NOMO-1 (cell line): ENCODE results near the gene ABCA8.
A peak's percentile ranks its signal among the peaks of the same experiment; 100 is the strongest.

Source experiments
- DNase-seq, 2 experiments: peaks; one replicate each; lab custom pipeline; 2025; ENCODE audit not compliant: unreplicated experiment in 2 of 2; lab: John Stamatoyannopoulos, UW

ABCA8 gene

DNA sequence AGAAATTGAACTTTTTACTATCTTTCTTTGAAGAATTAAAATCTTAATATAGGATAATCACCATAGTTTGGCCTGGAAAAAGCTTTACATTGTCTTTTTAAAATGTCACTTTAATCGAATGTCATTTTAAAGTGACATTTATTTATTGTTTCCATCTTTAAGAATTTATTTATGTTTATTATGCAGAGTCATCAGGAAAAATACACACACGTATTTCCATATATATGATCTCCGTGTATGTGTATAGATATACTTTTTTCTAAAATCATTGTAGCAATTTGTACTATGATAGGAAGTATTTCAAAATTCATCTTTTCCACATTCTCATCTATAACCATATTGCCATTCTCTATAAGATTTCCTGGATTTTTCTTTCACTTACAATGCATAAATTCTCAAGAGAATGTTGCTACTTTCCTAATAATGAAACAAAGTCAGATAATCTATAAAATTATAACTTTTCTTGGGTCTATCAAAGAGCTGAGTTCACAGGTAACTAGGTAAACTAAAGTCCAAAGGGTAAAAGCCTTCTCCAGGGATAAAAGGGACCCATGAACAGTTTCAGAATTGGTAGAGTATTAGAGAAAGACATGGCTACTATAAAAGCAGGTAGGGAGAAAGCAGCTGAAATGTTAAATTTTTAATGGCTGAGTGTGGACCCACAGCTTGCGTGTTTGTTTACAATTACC is 11.9 kb downstream of the ABCA8 start:
- no peak for DNase-seq

DNA sequence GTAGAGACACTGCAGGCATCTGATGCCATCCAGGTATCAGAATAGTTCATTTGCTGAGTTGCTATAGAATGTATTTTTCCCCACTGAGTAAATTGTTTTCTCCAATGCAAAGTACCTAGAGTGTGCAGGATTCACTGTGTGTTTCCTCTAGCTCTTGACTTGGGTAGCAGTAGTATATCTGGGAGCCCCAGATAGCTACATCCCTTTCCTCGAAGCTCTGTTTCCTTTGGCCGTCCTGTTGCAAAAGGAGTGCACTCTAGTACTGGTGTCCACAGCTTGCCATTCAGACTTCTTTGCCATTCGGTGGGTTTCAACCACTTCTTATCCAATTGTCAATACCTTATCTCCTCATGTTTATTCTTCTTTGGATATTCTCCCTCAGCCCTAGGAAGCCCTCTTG is 12.8 kb downstream of the ABCA8 start:
- DNase-seq = no peak

DNA sequence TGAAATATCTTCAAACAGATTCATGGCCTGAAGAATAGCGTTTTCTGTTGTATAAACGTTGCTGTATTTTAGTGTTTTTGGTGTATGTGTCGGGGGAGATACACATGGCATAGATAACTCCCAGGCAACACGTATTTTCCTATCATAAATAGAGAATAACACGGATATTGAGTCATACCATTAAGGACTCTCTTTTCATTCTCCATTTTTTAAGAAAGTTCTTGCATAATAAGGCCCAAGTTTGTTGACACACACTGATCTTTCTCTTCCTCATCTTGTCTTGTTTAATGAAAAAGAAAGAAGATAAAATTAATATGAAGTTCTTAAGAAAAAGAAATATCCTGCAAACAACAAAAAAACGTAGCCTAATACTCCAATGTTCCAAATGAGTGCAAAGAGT is 13.4 kb downstream of the ABCA8 start:
- peak; percentile 46 to 79 for DNase-seq

DNA sequence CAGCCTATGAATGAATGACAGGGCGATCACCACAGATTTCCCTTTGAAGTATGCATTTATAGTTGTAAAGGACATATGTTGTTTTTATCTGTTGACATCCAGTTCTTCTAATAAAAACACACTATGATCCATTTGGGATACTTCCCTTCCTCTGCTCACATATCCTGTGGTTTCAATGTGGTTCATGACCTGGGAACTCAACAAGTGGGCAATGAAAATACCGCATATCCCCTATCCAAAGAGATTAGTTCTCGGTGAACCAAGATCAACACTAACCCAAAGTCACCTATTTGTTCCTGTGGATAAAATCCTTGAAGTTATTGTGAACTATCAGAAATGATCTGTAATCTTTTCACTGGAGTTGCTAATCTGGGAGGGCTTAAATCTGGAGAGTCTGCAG is 16.0 kb downstream of the ABCA8 start:
- no peak for DNase-seq

DNA sequence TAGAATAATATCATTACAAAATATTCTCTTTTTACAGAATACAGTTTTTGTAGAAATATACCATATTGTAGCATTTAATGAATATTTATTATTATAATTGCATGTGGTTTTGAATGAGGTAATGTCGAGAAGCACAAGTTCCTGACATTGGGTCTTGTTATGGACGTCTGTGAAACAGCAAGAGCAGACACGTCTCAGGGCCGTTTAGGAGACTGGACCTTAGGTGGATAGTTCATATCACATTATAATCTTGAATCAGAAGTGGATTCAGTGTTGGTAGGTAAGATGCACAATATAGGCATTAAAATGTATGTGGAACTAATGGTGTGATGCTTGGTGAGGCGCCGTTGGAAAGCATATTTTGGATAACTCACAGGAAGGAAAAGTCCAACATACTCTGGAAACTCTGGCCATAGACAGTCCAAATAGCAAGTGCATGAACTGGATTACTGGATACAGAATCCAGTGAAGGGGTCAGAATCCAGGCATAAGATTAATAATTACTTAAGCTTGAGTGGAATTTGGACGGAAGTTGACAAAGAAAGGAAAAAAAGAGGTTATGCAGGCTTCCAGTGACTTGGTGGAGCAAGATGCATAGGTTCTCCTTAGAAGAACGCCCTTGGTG is 17.2 kb downstream of the ABCA8 start:
- DNase-seq = no peak

DNA sequence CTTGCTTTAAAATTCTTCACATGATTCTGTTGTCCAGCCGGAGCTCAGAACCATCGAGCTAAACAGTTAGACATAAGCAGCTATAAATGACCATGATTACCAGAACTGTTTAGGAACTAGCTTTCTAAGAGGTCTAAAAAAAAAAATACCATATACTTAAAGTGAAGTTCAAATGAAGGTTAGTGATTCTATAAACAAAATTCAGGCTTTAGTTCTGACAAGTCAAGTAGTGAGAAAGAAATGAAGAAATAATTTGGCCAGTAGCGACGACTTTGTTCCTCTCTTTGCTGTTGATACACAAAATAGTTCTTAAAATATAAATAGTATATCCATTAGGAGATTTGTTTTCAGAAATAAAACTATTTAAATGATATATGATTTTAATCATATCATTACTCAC is 27.7 kb downstream of the ABCA8 start:
- DNase-seq = no peak

DNA sequence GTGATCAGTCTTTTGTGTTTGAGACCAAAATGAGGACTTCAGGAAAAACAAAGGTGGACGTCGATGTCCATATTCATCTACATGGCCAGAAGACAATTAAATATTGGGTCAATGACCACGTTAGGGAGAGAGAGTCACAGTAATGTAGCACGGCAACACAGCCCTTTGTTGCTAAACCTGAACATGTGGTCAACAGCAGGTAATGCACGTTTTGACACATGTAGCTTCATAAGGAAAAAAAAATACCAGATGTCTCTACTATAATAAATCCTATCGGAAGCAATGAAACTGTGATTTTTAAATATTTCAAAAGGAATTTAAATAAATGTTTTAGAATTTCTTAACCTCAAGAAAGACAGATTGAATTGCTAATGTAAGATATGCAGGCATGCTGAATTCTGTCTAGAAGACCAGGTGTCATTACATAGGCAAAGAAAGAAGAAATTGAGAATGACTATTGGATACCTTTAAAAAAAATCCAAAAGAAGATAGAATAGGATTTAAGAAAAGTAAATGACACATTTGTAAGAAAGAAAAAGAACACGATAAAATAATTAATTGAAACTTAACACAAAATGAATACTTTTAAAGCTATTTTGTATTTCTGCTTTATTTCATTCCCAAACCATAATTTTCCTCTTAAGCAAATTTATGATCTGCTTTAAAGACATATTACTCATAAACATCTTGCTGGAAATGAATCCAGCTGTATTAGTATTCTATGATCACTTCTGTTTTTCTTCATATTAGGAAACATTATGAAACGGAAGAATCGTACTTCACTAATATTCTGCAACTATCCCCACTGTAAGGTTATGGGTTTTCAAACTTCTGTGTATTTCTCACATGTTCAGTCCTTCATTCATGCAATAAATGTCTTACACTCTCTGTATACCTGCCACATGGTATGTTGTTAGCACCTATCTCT is 30.1 kb downstream of the ABCA8 start:
- DNase-seq = peak in 1 of 2 experiments; percentile 38

DNA sequence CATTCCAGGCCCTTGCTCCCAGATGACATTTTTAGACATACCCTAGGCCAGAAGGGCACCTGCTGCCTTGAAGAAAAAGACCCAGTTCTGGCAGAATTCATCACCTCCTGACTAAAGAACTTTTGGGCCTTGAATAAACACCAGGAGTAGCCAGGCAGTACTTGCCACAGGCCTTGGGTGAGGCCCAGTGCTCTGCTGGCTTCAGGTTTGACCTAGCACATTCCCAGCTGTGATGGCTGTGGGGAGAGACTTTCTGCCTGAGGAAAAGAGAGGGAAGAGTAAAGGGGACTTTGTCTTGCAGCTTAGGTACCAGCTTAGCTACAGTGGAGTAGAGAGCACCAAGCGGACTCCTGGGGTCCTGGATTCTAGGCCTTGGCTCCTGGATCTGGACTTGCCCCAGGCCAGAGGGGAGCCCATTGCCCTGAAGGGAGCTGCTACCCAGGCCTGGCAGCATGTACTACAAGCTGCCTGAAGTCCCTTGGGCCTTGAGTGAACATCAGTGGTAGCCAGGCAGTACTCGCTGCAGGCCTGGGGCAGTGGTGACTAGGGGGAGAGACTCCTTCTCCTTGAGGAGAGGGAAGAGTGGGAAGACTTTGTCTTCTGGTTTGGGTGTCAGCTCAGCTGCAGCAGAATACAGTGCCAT is 44.3 kb downstream of the ABCA8 start:
- DNase-seq = no peak

DNA sequence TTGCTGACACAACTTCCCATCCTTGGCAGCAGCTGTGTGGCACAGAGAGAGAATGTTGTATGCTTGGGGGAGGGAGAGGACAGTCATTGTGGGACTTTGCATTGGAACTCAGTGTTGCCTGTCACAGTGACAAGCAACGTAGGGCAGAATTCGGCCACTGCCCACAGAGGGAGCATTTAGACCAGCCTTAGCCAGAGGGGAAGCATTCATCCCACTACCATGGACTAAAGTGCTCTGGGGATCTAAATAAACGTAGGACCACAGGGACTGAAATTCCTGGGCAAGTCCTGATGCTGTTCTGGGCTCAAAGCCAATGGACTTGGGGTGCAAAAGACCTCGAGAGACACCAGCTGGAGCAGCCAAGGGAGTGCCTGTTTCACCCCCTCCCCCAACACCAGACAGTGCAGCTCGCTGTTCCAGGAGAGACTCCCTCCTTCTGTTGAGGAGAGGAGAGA is 44.9 kb downstream of the ABCA8 start:
- peak in 1 of 2 experiments; percentile 4 for DNase-seq

DNA sequence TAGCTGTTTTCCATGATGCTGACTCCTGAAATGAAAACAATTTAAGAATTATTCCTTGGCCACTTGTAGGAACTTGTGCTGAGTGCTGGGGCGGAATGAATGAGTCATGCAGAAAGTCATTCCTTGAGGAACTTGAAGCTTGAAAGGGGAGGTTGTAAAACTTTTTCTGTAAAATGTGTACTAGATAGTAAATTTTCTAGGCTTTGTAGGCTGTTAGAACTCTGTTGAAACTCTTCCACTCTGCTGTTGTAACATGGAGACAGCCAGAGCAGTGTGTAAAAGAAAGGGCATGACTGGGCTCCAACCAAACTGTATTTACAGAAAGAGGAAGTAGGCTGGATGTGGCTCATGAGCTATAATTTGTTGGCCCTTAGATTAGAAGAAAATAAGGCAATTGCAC is 46.1 kb downstream of the ABCA8 start:
- peak; percentile 96 to 99 for DNase-seq

DNA sequence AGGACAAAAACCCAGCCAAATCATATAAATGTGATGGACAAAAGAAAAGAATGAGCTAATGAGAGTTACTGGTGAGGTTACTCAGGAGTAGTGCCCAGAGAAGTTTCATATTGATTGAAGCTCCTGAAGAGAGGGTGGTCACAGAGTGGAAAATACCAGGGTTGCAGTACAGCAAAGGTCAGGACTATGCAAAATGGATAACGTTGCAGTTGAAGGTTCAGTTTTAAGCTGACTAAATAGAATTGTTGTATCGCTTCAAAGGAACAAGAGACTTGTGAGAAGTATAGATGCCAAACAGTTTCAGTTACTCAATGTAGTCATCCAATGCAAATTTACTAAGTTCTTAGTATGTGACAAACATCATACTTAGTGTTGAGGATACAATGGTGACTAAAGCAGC is 47.1 kb downstream of the ABCA8 start:
- DNase-seq = no peak

DNA sequence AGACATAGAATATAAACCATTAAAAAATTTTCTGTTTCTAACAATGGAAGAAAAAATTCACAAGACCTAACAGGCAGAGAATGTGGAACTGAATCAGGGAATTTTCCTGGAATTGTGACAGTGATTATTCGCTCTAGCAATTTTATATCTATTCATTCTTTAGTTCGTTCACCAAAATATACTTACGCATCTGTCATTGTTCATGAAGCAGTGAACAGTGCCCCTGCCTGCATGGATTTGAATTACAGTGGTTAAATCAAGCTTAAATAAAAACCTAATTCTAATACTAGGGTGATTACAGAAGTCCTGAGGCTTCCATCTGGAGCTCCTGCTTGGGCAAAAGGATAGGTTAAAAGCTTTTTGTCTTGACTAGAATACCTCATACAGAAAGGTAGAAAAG is 48.6 kb downstream of the ABCA8 start:
- DNase-seq = no peak

DNA sequence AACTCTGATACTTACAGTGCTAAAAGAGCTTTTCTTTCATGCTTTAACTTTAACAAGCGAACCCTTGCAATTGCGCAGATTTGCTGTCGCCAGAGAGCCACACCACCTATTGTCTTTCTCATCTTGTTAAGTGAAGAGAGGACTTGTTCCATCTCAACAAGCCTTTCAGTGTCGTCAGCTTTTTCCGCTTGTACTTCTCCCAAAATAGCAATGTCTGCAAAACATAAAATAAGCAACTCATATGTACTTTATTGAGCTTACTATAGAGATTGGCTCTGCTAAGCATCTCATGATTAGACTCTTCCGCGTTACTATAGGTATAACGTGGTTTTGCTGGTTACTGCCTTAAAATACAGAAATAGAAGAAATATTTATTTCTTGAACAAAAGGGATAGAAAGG is 51.9 kb downstream of the ABCA8 start:
- no peak for DNase-seq

DNA sequence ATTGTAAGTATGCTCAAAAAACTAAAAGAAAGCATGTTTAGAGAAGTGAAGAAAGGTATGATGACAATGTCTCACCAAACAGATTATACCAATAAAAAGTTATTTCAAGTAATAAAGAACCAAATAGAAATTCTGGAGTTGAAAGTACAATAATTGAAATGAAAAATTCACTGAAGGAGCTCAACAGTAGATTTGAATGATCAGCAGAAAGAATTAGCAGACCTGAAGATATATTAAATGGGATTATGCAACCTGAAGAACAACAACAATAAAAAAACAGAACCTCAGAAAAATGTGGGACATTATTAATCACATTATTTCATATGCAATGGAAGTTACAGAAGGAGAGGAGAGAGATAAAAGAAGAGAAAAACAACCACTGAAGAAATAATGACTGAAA is 57.6 kb downstream of the ABCA8 start:
- no peak for DNase-seq

DNA sequence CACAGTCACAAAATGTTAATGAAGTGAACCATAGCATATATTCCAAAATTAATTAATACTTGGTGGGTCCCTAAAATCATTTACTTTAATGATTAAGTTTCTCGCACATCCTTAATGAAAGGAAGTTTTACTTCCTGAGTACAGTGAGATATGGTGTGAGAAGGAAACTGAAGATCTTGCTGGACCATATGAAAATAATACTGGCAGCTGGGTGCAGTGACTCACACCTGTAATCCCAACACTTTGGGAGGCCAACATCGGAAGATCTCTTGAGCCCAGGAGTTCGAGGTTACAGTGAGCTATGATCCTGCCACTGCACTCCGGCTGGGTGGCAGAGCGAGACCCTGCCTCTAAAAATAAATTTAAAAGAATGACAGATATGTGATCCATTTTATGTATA is 62.5 kb downstream of the ABCA8 start:
- DNase-seq = no peak

DNA sequence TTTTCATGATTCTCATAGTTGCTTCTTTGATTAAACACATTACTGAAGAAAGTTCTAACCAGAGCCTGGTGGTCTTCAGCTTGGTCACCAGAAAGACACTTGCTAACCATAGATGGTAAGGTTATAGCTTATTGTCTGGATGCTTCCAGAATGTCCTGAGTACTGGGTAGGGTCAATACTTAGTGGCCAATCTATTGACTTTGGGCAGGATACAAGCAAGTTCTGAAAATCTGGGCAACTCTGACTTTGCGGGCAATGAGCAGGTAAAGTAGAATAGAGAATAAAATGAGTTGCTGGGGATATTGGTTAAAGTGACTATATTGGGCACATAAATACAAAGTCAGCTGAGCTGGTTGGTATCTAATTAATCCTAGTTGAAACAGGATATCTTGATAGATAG is 63.0 kb downstream of the ABCA8 start:
- no peak for DNase-seq

DNA sequence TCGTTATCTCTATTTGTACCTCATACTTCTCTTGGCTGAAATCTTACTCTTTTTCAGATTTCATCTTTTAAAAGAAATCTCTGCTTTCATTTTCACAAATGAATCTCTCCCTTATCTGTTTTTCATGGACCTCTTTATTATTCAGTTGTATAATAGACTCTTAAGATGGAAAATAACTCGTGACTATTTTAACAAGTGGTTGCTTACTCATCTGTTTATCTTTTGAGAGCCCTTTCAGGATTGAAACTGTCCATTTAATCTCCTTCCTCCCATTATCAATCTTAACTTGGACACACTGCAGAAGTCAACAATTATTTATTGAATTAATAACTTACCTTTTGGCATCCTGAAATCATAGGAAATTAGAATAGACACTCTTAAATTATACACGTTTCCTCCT is 68.8 kb downstream of the ABCA8 start:
- no peak for DNase-seq

DNA sequence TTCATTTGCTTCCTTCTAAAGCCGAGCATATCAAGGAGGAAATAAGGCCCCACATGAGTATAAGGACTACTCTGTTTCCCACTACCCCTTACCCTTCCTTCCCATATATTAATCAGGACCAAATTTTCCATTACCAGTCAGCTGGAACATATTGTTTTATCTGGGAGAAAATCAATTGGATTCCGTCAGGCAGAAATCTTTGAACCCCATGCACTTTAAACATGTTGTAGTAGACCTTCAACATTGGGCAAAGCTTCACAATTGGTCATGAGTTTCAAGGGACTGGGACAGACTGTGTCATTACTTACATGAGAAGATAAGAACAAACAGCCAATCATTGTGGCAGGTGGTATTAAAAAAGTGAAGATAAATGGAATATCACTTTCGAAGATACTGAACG is 70.3 kb downstream of the ABCA8 start:
- DNase-seq = no peak

DNA sequence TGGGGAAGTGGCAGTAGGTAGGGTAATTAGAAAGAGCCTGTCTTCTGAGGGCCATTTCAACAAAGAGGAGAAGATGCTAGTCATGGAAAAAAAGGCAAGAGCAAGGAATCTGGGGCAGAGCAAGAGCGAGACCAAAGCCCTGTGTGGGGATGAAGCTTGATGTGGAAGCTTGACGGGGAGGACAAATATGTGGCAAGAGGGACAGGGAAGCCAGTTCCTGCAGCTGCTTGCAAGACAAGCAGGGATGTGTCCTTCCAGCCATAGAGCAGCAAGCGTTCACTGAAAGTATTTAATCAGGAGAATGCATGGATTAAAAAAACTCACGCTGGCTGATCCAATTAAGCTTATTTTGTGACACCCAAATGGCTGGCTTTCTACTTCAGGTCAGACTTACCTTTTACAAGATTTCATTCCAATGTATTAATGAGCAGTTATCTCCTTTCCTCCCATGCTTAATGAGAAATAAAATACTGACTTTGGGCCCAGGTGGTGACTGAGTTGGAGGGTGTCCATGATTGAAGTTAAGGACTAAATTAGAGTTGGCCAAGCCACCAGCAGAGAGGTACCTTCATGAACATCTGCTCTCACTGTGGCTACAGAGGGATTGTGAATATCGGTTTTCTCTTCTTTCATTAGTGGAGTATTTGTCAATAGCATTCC is 76.8 kb downstream of the ABCA8 start:
- DNase-seq = no peak

DNA sequence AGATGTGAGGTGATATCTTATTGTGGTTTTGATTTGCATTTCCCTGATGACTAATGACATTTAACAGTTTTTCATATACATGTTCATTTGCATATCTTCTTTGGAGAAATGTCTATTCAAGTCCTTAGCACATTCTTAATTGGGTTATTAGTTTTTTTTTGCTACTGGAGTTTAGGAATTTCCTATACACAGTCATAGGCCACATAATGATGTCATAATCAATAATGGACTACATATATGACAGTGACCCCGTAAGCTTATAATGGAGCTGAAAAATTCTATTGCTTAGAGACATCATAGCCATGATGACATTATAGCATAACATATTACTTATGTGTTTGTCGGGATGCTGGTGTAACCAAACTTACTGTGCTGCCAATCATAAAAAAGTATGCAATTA is 83.7 kb downstream of the ABCA8 start:
- no peak for DNase-seq

DNA sequence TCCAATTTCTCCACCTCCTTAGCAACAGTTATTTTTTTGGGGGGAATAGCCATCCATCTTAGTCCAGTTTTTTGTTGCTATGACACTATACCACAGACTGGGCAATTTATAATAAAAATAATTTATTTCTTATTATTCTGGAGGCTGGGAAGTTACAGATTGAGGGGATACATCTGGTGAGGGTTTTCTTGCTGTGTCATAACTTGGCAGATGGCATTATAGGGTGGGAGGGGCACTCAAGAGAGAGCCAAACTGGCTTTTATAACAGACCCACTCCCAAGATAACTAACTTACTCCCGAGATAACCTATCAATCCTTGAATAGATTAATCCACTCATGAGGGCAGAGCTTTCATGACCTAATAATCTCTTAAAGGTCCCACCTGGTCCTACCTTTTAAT is 84.2 kb downstream of the ABCA8 start:
- DNase-seq = no peak
